Tibial artery (tissue), 4 donors: ENCODE results near the gene MAST4.

Experiments used
- DNase-seq, 2 donors: peaks; one replicate each; pipeline ENCODE4 v3.0.0-alpha.2; 2019
- H3K27ac ChIP-seq, 2 donors: fragments of 200-600 bp; sonication (generic) in 1 of 2; 1 replicate in 1 of 2; 2 replicates in 1 of 2; pipeline ENCODE4 v1.5.1; 2018 to 2019; ENCODE audit warnings: mild to moderate bottlenecking in 1 of 2
- H3K27me3 ChIP-seq, 2 donors: fragments of 200-600 bp; sonication (generic) in 1 of 2; one replicate each; pipeline versions ENCODE4 v1.5.1 to v1.6.0; 2016 to 2019
- H3K36me3 ChIP-seq, 3 donors: fragments of 200-600 bp; sonication (generic) in 2 of 3; one replicate each; pipeline ENCODE4 v1.5.1; 2016 to 2019; ENCODE audit warnings: mild to moderate bottlenecking in 2 of 3
- H3K4me1 ChIP-seq, 4 donors: fragments of 200-600 bp; sonication (generic) in 2 of 4; 1 replicate in 3 of 4; 2 replicates in 1 of 4; pipeline ENCODE4 v1.5.1; 2016 to 2019
- H3K4me3 ChIP-seq, 2 donors: fragments of 200-600 bp; sonication (generic) in 1 of 2; 1 replicate in 1 of 2; 2 replicates in 1 of 2; pipeline ENCODE4 v1.5.1; 2018 to 2019; ENCODE audit warnings: mild to moderate bottlenecking in 2 of 2
- H3K9me3 ChIP-seq, 3 donors: fragments of 200-600 bp; sonication (generic) in 1 of 3; one replicate each; pipeline ENCODE4 v1.5.1; 2016 to 2019
- CTCF ChIP-seq, 2 experiments: fragments of 200-600 bp in 1 of 2; fragments of 450-650 bp in 1 of 2; IDR thresholded peaks; one replicate each; pipeline ENCODE4 v1.5.1; 2017 to 2019; ENCODE audit warnings: antibody characterized with exemption in 2 of 2, mild to moderate bottlenecking in 1 of 2, moderate library complexity in 1 of 2
- intact Hi-C: fragments of 100-400 bp; cut with DNase I; formaldehyde crosslinking; loops from one replicate; pipeline ENCODE4 v1.15.0; 2023; ENCODE audit warnings: low total_unique reads

Gene MAST4

GRCh38 chr5:66923922-66924321 is 327.7 kb downstream of the MAST4 start:
- no peak for TF ChIP-seq CTCF (IDR thresholded peaks at IDR 0.05)
- no peak overlapping the region for H3K4me3 ChIP-seq
- no peak for DNase-seq
- H3K9me3 ChIP-seq = no peaks in the 10 kb centered on the region
- H3K4me1 ChIP-seq = no peaks in the 10 kb centered on the region
- intact Hi-C loops = no loop called here
- no peaks in the 10 kb centered on the region for H3K36me3 ChIP-seq
- H3K27ac ChIP-seq = no peak overlapping the region
- no peaks in the 10 kb centered on the region for H3K27me3 ChIP-seq

DNA sequence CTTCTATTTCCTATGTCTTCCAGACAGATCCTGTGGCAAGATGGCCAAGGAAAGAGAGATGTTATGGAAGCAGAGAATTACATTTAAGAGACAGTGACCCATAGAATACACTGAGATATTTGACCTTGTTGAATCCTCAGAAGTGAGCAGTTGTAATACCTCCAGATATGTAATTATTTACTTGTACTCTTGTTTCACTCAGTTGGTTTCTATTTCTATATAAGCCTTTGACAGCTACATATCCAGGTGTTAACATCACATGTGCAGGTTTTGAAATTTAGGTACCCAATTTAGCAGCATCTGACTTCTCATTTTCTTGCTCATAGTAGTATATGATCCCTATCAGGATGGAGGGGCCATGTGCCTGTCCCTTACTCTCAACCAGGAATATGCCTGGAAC is 330.9 kb downstream of the MAST4 start:
- Histone ChIP-seq H3K4me1 (no peaks in the 10 kb centered on the region), H3K36me3 (no peaks in the 10 kb centered on the region), H3K27ac (no peak overlapping the region), H3K9me3 (no peaks in the 10 kb centered on the region), H3K4me3 (no peak overlapping the region), H3K27me3 (no peaks in the 10 kb centered on the region)
- no peak for TF ChIP-seq CTCF (IDR thresholded peaks at IDR 0.05)
- intact Hi-C loops = no loop called here
- DNase-seq = no peak

DNA sequence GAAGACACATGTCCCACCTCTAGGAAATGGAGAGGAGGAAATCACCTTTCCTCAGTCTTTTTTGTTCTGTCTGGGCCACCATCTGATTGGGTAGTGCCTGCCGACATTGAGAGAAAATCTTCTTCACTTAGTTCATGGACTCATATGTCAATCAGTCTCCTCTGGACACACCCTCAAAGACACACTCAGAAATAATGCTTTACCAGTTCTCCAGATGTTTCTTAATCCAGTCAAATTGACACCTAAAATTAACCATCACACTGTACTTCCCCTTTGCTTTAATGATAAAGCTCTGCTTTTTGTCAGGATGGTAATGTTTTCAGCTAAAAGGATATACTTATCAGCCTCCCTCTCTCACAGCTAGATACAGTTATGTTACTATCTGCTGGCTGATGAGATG is 333.1 kb downstream of the MAST4 start:
- Histone ChIP-seq H3K4me1 (no peaks in the 10 kb centered on the region), H3K9me3 (no peaks in the 10 kb centered on the region), H3K36me3 (no peaks in the 10 kb centered on the region), H3K27ac (no peak overlapping the region), H3K4me3 (no peak overlapping the region), H3K27me3 (no peaks in the 10 kb centered on the region)
- TF ChIP-seq CTCF (IDR thresholded peaks at IDR 0.05) = no peak
- intact Hi-C loops = no loop called here
- DNase-seq = no peak

- H3K9me3 ChIP-seq = no peaks in the 10 kb centered on the region
- intact Hi-C loops = loop anchor here (10.0 kb wide), 1 partner anchor 115 kb away; no protein-coding TSS in a partner anchor
- H3K4me1 ChIP-seq = no peaks in the 10 kb centered on the region
- H3K27ac ChIP-seq = no peak overlapping the region
- no peak for DNase-seq
- no peak for TF ChIP-seq CTCF (IDR thresholded peaks at IDR 0.05)
- no peak overlapping the region for H3K4me3 ChIP-seq
- H3K36me3 ChIP-seq = no peaks in the 10 kb centered on the region
- H3K27me3 ChIP-seq = no peaks in the 10 kb centered on the region
These were observed 333.8 kb downstream of the MAST4 start for GRCh38 chr5:66929995-66930394.

DNA sequence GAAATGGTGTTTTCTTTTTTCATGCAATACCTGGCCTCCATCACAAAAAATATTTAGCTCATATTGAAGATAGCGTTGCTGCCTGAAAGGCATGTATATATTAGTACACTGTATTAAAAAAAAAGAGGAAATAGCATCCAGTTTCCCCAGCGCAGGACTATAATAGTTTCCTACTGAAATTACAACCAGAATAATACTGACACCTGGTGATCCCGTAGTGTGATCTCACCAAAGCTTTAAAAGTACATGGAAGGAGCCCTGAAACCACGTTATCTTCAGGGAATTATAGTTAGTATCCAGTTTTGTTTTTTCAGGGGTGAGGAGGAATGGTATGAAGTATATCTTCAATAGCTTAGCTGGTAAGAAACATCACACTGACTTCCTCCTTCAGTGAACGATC is 335.5 kb downstream of the MAST4 start:
- H3K4me3 ChIP-seq = no peak overlapping the region
- H3K9me3 ChIP-seq = no peaks in the 10 kb centered on the region
- TF ChIP-seq CTCF (IDR thresholded peaks at IDR 0.05) = no peak
- no peaks in the 10 kb centered on the region for H3K4me1 ChIP-seq
- intact Hi-C loops = loop anchor here (10.0 kb wide), 1 partner anchor 117 kb away; no protein-coding TSS in a partner anchor
- H3K36me3 ChIP-seq = no peaks in the 10 kb centered on the region
- no peak for DNase-seq
- H3K27me3 ChIP-seq = no peaks in the 10 kb centered on the region
- no peak overlapping the region for H3K27ac ChIP-seq

- DNase-seq = no peak
- H3K4me1 ChIP-seq = no peaks in the 10 kb centered on the region
- no peaks in the 10 kb centered on the region for H3K36me3 ChIP-seq
- H3K27ac ChIP-seq = no peak overlapping the region
- no peak overlapping the region for H3K4me3 ChIP-seq
- H3K9me3 ChIP-seq = no peaks in the 10 kb centered on the region
- H3K27me3 ChIP-seq = no peaks in the 10 kb centered on the region
- intact Hi-C loops = loop anchor here (10.0 kb wide), 1 partner anchor 118 kb away; no protein-coding TSS in a partner anchor
- TF ChIP-seq CTCF (IDR thresholded peaks at IDR 0.05) = no peak
These were observed 336.3 kb downstream of the MAST4 start for GRCh38 chr5:66932457-66932856.
